ENCODE results near the gene ALOX12B. TPM values are rescaled to one million over a fixed set of nuclear protein-coding genes. Genes with fewer than 3 reads are reported as not detected.

ALOX12B gene
- total and polyA plus RNA-seq, 2 of the 8 experiments (the other 6 are each of a cell fraction or from before 2014, with no cell fraction given) = 0.86 TPM; not detected in 1

DNA sequence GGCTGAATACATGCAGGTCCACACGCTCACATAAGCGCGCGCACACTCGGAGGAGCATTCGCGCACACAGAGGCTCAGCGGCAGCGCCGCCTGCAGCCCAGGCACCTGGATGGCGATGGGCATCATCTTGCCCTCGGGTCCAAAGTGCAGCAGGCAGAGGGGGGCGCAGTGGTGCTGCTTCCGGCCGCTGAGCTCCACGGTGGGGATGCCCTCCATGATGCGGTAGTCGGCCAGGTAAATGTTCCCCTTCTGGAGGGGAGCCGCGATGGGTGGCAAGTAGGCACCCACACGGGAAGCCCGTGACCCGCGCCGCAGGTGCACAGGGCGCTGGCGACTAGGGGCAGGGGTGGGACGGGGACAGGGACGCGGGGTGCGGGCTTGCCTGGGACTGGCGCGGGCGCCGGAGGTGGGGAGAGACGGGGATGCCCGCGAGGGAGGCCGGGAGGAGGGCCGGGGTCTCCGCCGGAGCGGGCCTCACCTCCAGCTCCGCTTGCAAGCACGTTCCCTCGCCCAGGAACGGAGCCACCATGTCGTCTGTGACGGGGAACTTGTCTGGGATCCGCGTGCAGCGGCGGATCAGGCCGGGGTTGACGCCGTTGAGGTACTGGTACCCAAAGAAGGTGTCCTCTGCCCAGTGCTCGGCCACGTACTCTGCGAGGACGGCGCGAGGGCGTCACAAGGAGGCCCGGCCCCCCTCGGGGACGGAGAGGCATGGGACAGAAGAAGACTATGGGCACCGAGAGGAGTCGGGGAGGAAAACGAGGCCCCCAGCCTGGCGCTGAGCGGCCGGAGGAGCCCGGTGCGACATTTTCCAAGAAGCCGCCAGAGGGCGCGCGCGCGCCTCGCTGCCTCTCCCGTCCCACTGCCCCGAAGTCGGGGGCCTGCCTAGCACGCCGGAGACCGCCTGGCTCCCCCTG lies 8.0 kb downstream of the ALOX12B start:
- H4K8ac ChIP-seq (ENCODE audit: extremely low read depth, insufficient read depth, low read length) = no peak overlapping the region
- H3K56ac ChIP-seq (replicated peaks; ENCODE audit: insufficient read length, low read depth, low read length) = peak overlapping the region; percentile 53
- POLR2A ChIA-PET (ENCODE audit: partially characterized antibody) = interaction anchor here (0.7 to 1.3 kb wide), 5 partner anchors 27 to 83 kb away, joined by 3 read pairs; partner anchors contain the start of gene VAMP2
- no peak overlapping the region for H3K14ac ChIP-seq (ENCODE audit: insufficient read length)
- H3K18ac ChIP-seq (ENCODE audit: extremely low read depth, low read length) = no peak overlapping the region; the same call in 1 of the 2 replicates
- H3K4me2 ChIP-seq (ENCODE audit: insufficient read depth in 1 of 2, low read depth in 2 of 2, low read length in 2 of 2) = peak overlapping the region; percentile 53 to 92
- H3K23me2 ChIP-seq (ENCODE audit: low read depth, low read length) = peaks cover 3% of the 10 kb centered on the region; the same call in 1 of the 2 replicates
- peak overlapping the region; percentile 80 for H4K91ac ChIP-seq (replicated peaks; ENCODE audit: insufficient read length, low read length)
- no peak overlapping the region for H3K23ac ChIP-seq (ENCODE audit: insufficient read length)
- FAIRE-seq (peak; percentile 60), DNase-seq (ENCODE audit: low read depth in 1 of 2, low spot score in 2 of 2) (peak; percentile 74 to 95)
- H3K36me3 ChIP-seq (ENCODE audit: control insufficient read depth in 2 of 4, insufficient read depth in 4 of 4, low read length in 3 of 4) = no peaks in the 10 kb centered on the region
- H2BK120ac ChIP-seq (replicated peaks; ENCODE audit: low read depth, low read length) = no peak overlapping the region
- WGBS, 2 experiments (ENCODE audit: extremely low coverage in 1 of 2, insufficient coverage in 1 of 2, insufficient read length in 1 of 2, insufficient replicate concordance in 2 of 2, low coverage in 1 of 2, low lambda C conversion rate in 2 of 2, missing lambda C conversion rate in 1 of 2) = 2% methylated on average over 59 of the region's 87 CpGs; no CpG with 5 or more reads in 1 of the 2 experiments
- peak overlapping the region; percentile 69 for H3K4ac ChIP-seq (replicated peaks; ENCODE audit: insufficient read length, low read depth, low read length)
- H2BK20ac ChIP-seq (ENCODE audit: low read length) = no peak overlapping the region
- CTCF ChIA-PET (ENCODE audit: partially characterized antibody) = interaction anchor here (0.7 to 17.3 kb wide), 26 partner anchors 9 to 301 kb away, joined by 3 to 315 read pairs (median 4); partner anchors contain the start of genes ALOX12B, ALOXE3, BORCS6 and HES7
- H2BK5ac ChIP-seq (ENCODE audit: low read depth, low read length) = no peak overlapping the region
- H3K79me1 ChIP-seq (ENCODE audit: low read depth, low read length) = no peaks in the 10 kb centered on the region
- peaks cover 3 to 40% (median 29%) of the 10 kb centered on the region in 4 experiments for H3K27me3 ChIP-seq (replicated peaks in 1 of 4; ENCODE audit: control insufficient read depth in 3 of 4, extremely low read depth in 1 of 4, insufficient read depth in 3 of 4, low read length in 3 of 4)
- no peaks in the 10 kb centered on the region for H3K9me3 ChIP-seq (ENCODE audit: insufficient read depth in 2 of 2, low read depth in 1 of 2, low read length in 1 of 2)
- no peaks in the 10 kb centered on the region for H4K20me1 ChIP-seq (replicated peaks in 1 of 2; ENCODE audit: control insufficient read depth in 1 of 2, insufficient read depth in 2 of 2, low read length in 2 of 2)
- peak overlapping the region; percentile 40; the same call in 1 of the 2 replicates for H2BK12ac ChIP-seq (ENCODE audit: low read depth, low read length)
- H3K9ac ChIP-seq (replicated peaks in 1 of 4; ENCODE audit: extremely low read depth in 1 of 4, low read depth in 3 of 4, low read length in 3 of 4) = peak overlapping the region in 2 of 4 experiments; percentile 7 to 13; a peak in 3 of 7 replicates
- no peak overlapping the region for H2AK5ac ChIP-seq (ENCODE audit: low read depth, low read length)
- H3K27ac ChIP-seq (ENCODE audit: low read depth, low read length) = no peak overlapping the region
- H3K79me2 ChIP-seq (ENCODE audit: control insufficient read depth in 1 of 2, insufficient read depth in 2 of 2, low read length in 2 of 2) = no peaks in the 10 kb centered on the region
- 0 out of 2 replicates have a peak overlapping the region, but pooled peaks have one; percentile 12 for H2BK15ac ChIP-seq (ENCODE audit: low read length)
- H3K4me3 ChIP-seq (ENCODE audit: extremely low read depth in 1 of 4, insufficient read depth in 2 of 4, low read depth in 3 of 4, low read length in 4 of 4) = peak overlapping the region; percentile 58 to 72 (median 64)
- peak overlapping the region; percentile 42 for H4K5ac ChIP-seq (ENCODE audit: insufficient read length, low read depth, low read length)
- peaks cover 0 to 5% (median 2%) of the 10 kb centered on the region in 4 experiments; a peak in 4 of 7 replicates for H3K4me1 ChIP-seq (replicated peaks in 1 of 4; ENCODE audit: control insufficient read depth in 3 of 4, insufficient read depth in 4 of 4, low read length in 3 of 4)
- peak overlapping the region; percentile 84; the same call in 1 of the 2 replicates for H2AFZ ChIP-seq (ENCODE audit: low read length)
- peak; percentile 60 to 69 for TF ChIP-seq RAD21 (IDR thresholded peaks at IDR 0.05 in 1 of 2, conservative IDR thresholded peaks at IDR 0.05 in 1 of 2; ENCODE audit: low read depth in 2 of 2, low read length in 2 of 2)
- TF ChIP-seq CREB1 (IDR thresholded peaks at IDR 0.05) = peak; percentile 68; the same call in 1 of the 2 replicates
- TF ChIP-seq SIN3A (conservative IDR thresholded peaks at IDR 0.05 in 1 of 2, IDR thresholded peaks at IDR 0.05 in 1 of 2; ENCODE audit: low read depth in 1 of 2, low read length in 2 of 2) = 0 out of 4 replicates have a peak, but pooled peaks of 1 of the 2 experiments have one; percentile 12
- peak; percentile 36; the same call in 1 of the 2 replicates for TF ChIP-seq GABPA (IDR thresholded peaks at IDR 0.05; ENCODE audit: borderline replicate concordance, insufficient read depth, low read length)
- TF ChIP-seq TBP (IDR thresholded peaks at IDR 0.05; ENCODE audit: low read depth, low read length) = peak; percentile 53; the same call in 1 of the 2 replicates
- peak; percentile 82 for TF ChIP-seq CTBP2 (IDR thresholded peaks at IDR 0.05; ENCODE audit: borderline replicate concordance, insufficient read depth, insufficient read length, low read length)
- peak; percentile 63 for TF ChIP-seq MAX (IDR thresholded peaks at IDR 0.05)
- TF ChIP-seq NANOG (IDR thresholded peaks at IDR 0.05; ENCODE audit: insufficient read depth, low read depth, low read length, poor library complexity, severe bottlenecking) = no peak
- TF ChIP-seq YY1 (IDR thresholded peaks at IDR 0.05; ENCODE audit: low read depth, low read length) = peak; percentile 87
